GM23338 (cell line): ENCODE measurements around the gene CCDC40.

Source experiments
- CREB1 ChIP-seq: fragments of 250-450 bp; sonication (Bioruptor Pico); IDR thresholded peaks from 2 replicates; pipeline ENCODE4 v1.5.0; 2020; ENCODE audit warnings: low read depth, mild to moderate bottlenecking, moderate library complexity
- EZH2 ChIP-seq: fragments of 200-600 bp; sonication (generic); IDR thresholded peaks from one replicate; pipeline ENCODE4 v1.8.0; 2017; ENCODE audit warnings: antibody characterized with exemption, mild to moderate bottlenecking, low read depth; ENCODE audit not compliant: unreplicated experiment
- EZH2phosphoT487 ChIP-seq: fragments of 200-600 bp; sonication (generic); IDR thresholded peaks from one replicate; pipeline ENCODE4 v1.8.1; 2018; ENCODE audit warnings: antibody characterized with exemption; ENCODE audit not compliant: unreplicated experiment
- JUNB ChIP-seq: IDR thresholded peaks from one replicate; pipeline ENCODE4 v1.6.1; 2016; ENCODE audit warnings: antibody characterized with exemption; ENCODE audit not compliant: unreplicated experiment
- NANOG ChIP-seq: IDR thresholded peaks from 2 replicates; pipeline ENCODE4 v1.6.1; 2016; ENCODE audit warnings: antibody characterized with exemption, borderline replicate concordance
- POLR2AphosphoS5 ChIP-seq: IDR thresholded peaks from 2 replicates; pipeline ENCODE4 v1.6.1; 2016; ENCODE audit warnings: antibody characterized with exemption, low read depth
- STAT1 ChIP-seq: IDR thresholded peaks from one replicate; pipeline ENCODE4 v1.6.1; 2016; ENCODE audit warnings: antibody characterized with exemption; ENCODE audit not compliant: unreplicated experiment
- ZNF114 ChIP-seq: fragments of 250-450 bp; sonication (Bioruptor Pico); IDR thresholded peaks from 2 replicates; pipeline ENCODE4 v1.5.0; 2020; ENCODE audit warnings: mild to moderate bottlenecking, moderate library complexity
- ZNF331 ChIP-seq: fragments of 250-450 bp; sonication (Bioruptor Pico); IDR thresholded peaks from 2 replicates; pipeline ENCODE4 v1.5.0; 2020; ENCODE audit warnings: low read depth, mild to moderate bottlenecking, moderate library complexity
- TF ChIP-seq, protein P1 (sequence below): IDR thresholded peaks from one replicate; pipeline ENCODE4 v1.6.1; 2018; ENCODE audit warnings: antibody characterized with exemption; ENCODE audit not compliant: unreplicated experiment
- TF ChIP-seq, protein P2 (sequence below), 2 experiments: fragments of 200-600 bp in 1 of 2; sonication (generic) in 1 of 2; conservative IDR thresholded peaks; 2 replicates each; pipeline versions ENCODE4 v1.5.1 to v1.6.1; 2016 to 2017; ENCODE audit warnings: antibody characterized with exemption in 2 of 2, low read depth in 2 of 2, mild to moderate bottlenecking in 2 of 2, moderate library complexity in 1 of 2

DNA sequence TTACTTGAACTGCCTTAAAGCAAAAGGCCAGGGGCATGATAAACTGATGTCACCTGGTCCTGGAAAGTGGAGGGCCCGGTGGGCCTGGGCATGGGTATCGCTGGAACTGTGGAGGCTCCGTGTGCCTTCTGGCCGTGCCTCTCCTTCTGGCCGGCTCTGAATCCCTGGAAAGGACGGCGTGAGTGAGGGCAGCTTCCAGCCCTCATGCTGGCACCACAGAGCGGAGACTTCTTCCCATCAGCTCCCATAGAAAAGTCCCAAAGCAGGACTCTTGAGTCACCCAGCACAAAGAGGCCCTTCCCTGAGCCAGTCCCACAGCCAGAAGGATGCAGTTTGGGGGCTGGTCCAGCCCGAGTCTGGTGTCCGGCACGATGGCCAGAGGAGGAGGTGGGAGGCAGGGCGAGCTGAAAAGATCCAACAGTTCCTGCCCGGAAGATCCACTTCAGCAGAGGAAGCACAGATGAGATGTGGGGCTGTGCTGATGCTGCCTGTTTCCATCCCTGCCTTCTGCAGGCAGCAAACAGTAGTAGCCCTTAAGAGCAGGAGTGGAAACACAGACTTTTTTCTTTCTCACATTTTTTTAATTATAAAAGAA is 72.7 kb downstream of the CCDC40 start:
- TF ChIP-seq, protein P1, sequence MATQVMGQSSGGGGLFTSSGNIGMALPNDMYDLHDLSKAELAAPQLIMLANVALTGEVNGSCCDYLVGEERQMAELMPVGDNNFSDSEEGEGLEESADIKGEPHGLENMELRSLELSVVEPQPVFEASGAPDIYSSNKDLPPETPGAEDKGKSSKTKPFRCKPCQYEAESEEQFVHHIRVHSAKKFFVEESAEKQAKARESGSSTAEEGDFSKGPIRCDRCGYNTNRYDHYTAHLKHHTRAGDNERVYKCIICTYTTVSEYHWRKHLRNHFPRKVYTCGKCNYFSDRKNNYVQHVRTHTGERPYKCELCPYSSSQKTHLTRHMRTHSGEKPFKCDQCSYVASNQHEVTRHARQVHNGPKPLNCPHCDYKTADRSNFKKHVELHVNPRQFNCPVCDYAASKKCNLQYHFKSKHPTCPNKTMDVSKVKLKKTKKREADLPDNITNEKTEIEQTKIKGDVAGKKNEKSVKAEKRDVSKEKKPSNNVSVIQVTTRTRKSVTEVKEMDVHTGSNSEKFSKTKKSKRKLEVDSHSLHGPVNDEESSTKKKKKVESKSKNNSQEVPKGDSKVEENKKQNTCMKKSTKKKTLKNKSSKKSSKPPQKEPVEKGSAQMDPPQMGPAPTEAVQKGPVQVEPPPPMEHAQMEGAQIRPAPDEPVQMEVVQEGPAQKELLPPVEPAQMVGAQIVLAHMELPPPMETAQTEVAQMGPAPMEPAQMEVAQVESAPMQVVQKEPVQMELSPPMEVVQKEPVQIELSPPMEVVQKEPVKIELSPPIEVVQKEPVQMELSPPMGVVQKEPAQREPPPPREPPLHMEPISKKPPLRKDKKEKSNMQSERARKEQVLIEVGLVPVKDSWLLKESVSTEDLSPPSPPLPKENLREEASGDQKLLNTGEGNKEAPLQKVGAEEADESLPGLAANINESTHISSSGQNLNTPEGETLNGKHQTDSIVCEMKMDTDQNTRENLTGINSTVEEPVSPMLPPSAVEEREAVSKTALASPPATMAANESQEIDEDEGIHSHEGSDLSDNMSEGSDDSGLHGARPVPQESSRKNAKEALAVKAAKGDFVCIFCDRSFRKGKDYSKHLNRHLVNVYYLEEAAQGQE, result no peak
- TF ChIP-seq, protein P2, sequence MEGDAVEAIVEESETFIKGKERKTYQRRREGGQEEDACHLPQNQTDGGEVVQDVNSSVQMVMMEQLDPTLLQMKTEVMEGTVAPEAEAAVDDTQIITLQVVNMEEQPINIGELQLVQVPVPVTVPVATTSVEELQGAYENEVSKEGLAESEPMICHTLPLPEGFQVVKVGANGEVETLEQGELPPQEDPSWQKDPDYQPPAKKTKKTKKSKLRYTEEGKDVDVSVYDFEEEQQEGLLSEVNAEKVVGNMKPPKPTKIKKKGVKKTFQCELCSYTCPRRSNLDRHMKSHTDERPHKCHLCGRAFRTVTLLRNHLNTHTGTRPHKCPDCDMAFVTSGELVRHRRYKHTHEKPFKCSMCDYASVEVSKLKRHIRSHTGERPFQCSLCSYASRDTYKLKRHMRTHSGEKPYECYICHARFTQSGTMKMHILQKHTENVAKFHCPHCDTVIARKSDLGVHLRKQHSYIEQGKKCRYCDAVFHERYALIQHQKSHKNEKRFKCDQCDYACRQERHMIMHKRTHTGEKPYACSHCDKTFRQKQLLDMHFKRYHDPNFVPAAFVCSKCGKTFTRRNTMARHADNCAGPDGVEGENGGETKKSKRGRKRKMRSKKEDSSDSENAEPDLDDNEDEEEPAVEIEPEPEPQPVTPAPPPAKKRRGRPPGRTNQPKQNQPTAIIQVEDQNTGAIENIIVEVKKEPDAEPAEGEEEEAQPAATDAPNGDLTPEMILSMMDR (conservative IDR thresholded peaks at IDR 0.05; ENCODE audit: low read depth in 2 of 2), result no peak
- TF ChIP-seq EZH2 (no peak), JUNB (no peak), POLR2AphosphoS5 (no peak), CREB1 (no peak), ZNF331 (CRISPR knock-in tag) (no peak), EZH2phosphoT487 (no peak), NANOG (no peak), STAT1 (no peak), ZNF114 (no peak)
